GM18909 (cell line): ENCODE results near the gene ZNF140.

Experiments used
- ATAC-seq: cut with Tn5 transposase; IDR thresholded peaks from one replicate; pipeline ENCODE4 v1.9.1; 2021; ENCODE audit warnings: mild to moderate bottlenecking; ENCODE audit not compliant: unreplicated experiment, poor library complexity

ZNF140 gene

GRCh38 chr12:133080368-133081158, at the start of gene ZNF140:
ZNF140 (plus strand) TSS chr12:133080923; CDS start chr12:133081321, 398 bp downstream.
- peak; percentile 77 for ATAC-seq

- peak; percentile 96 for ATAC-seq
These were observed 43.3 kb upstream of the ZNF140 start, which contains the start of gene ZNF84 for GRCh38 chr12:133037207-133038005. ZNF84 (plus strand) TSS chr12:133037509; CDS start chr12:133041468, 3,959 bp downstream.

- no peak for ATAC-seq
These were observed 42.5 kb upstream of the ZNF140 start for GRCh38 chr12:133038118-133038709.

GRCh38 chr12:133046698-133047097, 34.0 kb upstream of the ZNF140 start:
- ATAC-seq: no peak

- no peak for ATAC-seq
These were observed 23.3 kb upstream of the ZNF140 start for GRCh38 chr12:133057446-133057845.

DNA sequence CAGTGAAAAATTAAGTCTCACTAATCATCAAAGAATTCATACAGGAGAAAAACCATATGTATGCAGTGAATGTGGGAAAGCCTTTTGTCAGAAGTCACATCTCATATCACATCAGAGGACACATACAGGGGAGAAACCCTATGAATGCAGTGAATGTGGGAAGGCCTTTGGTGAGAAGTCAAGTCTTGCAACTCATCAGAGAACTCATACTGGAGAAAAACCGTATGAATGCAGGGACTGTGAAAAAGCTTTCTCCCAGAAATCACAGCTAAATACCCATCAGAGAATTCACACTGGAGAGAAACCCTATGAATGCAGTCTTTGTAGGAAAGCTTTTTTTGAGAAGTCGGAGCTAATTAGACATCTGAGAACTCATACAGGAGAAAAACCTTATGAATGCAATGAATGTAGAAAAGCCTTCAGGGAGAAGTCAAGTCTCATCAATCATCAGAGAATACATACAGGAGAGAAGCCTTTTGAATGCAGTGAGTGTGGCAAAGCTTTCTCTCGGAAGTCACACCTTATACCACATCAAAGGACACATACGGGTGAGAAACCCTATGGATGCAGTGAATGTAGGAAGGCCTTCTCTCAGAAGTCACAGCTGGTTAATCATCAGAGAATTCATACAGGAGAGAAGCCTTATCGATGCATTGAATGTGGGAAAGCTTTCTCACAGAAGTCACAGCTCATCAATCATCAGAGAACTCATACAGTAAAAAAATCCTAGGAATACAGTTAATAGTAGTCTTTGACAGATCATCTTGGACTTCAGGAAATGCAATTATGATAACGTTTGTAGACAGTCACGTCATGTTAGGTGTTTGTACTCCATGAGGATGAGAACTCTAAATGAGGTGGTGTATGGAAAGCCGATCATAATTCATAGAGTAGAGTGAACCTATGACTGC, 22.3 kb upstream of the ZNF140 start:
- ATAC-seq: no peak

GRCh38 chr12:133061954-133062353, 18.8 kb upstream of the ZNF140 start:
- no peak for ATAC-seq

- ATAC-seq: no peak
These were observed 17.2 kb upstream of the ZNF140 start for GRCh38 chr12:133063556-133063955.

GRCh38 chr12:133073836-133074235, 6.9 kb upstream of the ZNF140 start:
- ATAC-seq: no peak

DNA sequence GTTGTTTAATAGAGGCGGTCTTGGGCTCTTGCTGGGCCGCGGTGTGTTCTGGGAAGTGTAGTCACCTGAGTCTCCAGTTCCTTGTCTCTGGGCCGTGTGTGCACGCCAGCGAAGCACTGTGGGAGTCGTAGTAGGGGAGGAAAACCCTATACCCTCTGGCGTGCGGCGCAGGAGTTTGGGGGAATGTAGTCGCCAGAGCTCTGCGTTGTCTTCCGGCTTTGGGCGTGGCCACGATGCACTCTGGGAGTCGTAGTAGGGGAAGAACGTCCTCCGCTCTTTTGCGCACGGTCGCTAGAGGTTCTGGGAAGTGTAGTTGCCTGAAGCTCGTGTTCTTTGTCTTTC, 726 bp upstream of the ZNF140 start:
- ATAC-seq: peak; percentile 81

DNA sequence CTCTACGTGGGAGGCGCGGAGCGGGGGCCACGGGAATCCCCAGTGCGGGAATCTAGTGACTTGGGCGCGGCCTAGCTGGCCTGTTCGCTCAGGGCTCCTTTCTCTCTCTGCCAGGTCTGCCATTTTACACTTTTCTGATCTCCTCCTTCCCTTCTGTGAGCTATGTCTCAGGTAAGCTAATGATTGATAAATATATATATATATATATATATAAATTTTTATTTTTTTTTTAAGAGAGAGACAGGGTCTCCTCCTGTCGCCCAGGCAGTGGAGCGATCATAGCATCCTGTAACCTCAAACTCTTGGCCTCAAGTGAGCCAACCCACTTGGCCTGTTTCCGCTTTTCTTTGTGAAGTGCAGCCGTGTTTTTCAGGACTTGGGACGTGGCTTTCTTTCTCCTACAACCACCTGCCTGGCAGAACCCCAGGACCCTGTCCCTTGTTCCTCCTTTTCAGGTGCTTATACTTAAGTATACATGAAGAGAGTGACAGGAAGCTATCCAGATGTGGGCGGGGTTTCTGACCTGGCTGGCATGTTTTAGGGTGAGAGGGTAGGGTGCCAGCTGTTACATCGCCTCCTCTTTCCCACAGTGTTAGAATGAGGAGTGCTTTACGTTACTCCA, 547 bp downstream of the ZNF140 start:
- no peak for ATAC-seq

GRCh38 chr12:133083345-133083744, 2.6 kb downstream of the ZNF140 start:
- ATAC-seq: no peak

DNA sequence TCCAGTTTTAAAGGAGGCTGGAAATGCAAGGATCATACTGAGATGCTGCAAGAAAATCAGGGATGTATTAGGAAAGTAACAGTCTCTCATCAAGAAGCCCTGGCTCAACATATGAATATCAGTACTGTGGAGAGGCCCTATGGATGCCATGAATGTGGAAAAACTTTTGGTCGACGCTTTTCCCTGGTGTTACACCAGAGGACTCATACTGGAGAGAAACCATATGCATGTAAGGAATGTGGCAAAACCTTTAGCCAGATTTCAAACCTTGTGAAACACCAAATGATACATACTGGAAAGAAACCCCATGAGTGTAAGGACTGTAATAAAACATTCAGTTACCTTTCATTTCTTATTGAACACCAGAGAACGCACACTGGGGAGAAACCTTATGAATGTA, 24.9 kb downstream of the ZNF140 start:
- ATAC-seq: no peak

- ATAC-seq: no peak
These were observed 25.5 kb downstream of the ZNF140 start for GRCh38 chr12:133106253-133106652.

DNA sequence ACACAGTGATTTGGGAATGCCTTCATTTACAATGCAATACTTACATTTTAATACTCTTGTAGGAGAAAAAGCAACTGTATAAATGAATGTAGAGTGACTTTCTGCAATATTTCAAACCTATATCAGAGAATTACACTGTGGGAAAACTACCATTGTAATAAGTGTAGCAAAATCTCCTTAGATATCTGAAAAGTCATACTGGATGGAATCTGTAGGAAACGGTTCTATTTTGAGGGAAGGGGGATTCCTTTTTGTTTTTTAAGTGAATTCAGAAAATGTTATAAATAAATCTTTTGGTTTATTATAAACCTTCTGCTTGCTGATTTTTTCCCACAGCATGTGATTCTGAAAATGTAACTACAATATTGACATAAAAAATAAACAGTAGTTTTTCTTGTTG, 26.4 kb downstream of the ZNF140 start:
- ATAC-seq: no peak

DNA sequence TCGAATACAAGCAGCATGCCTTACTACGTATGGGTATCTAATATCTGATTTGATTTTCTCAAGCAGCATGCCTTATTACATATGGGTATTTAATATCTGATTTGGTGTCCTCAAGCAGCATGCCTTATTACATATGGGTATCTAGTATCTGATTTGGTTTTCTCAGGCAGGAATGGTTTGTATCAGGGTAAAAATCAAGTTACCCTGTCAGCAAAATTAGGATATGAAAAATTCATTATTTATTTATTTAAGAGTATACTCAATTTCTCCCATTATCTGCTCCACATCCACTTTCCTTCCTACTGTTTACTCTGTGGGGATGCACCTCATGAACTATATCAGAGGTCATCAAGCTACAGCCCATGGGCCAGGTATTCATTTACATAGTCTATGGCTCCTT, 27.4 kb downstream of the ZNF140 start:
- no peak for ATAC-seq

GRCh38 chr12:133120385-133121191, 39.9 kb downstream of the ZNF140 start:
- ATAC-seq: no peak

- ATAC-seq: no peak
These were observed 44.0 kb downstream of the ZNF140 start for GRCh38 chr12:133124674-133125073.
